ENCODE data around the gene SH3RF2. TPM values are rescaled to one million over a fixed set of nuclear protein-coding genes. Genes with fewer than 3 reads are reported as not detected.
"Not testable (repeated sequence)": the region's sequence is repeated elsewhere in the genome, so short reads cannot be mapped to it uniquely, and the experiment has no call there.

SH3RF2 gene
- polyA plus RNA-seq, 1 donor, result 5.2 TPM

- no peak for DNase-seq
These were observed 14.7 kb downstream of the SH3RF2 start for GRCh38 chr5:145951071-145951470.

- DNase-seq, result no peak
These were observed 16.8 kb downstream of the SH3RF2 start for GRCh38 chr5:145953202-145953601.

- DNase-seq, result not testable (repeated sequence)
These were observed 17.8 kb downstream of the SH3RF2 start for GRCh38 chr5:145954140-145954539.

GRCh38 chr5:145957388-145957787, 21.0 kb downstream of the SH3RF2 start:
- DNase-seq, result no peak

- no peak for DNase-seq
These were observed 22.1 kb downstream of the SH3RF2 start for GRCh38 chr5:145958436-145958835.

- no peak for DNase-seq
These were observed 23.8 kb downstream of the SH3RF2 start for GRCh38 chr5:145960166-145960565.

- no peak for DNase-seq
These were observed 24.6 kb downstream of the SH3RF2 start for GRCh38 chr5:145960848-145961600.

- no peak for DNase-seq
These were observed 25.6 kb downstream of the SH3RF2 start for GRCh38 chr5:145962001-145962400.

GRCh38 chr5:145964008-145964407, 27.6 kb downstream of the SH3RF2 start:
- not testable (repeated sequence) for DNase-seq

GRCh38 chr5:145965804-145966203, 29.4 kb downstream of the SH3RF2 start:
- DNase-seq, result no peak

GRCh38 chr5:145967296-145967695, 30.9 kb downstream of the SH3RF2 start:
- no peak for DNase-seq

- DNase-seq, result no peak
These were observed 32.8 kb downstream of the SH3RF2 start for GRCh38 chr5:145968970-145969713.

GRCh38 chr5:145969714-145970092, 33.3 kb downstream of the SH3RF2 start:
- no peak for DNase-seq

- no peak for DNase-seq
These were observed 34.7 kb downstream of the SH3RF2 start for GRCh38 chr5:145971108-145971507.

- no peak for DNase-seq
These were observed 35.3 kb downstream of the SH3RF2 start for GRCh38 chr5:145971701-145972100.

- no peak for DNase-seq
These were observed 38.6 kb downstream of the SH3RF2 start for GRCh38 chr5:145975001-145975360.

- no peak for DNase-seq
These were observed 39.1 kb downstream of the SH3RF2 start for GRCh38 chr5:145975361-145976066.

- no peak for DNase-seq
These were observed 40.2 kb downstream of the SH3RF2 start for GRCh38 chr5:145976431-145977155.

GRCh38 chr5:145978171-145978570, 41.8 kb downstream of the SH3RF2 start:
- DNase-seq, result no peak

- no peak for DNase-seq
These were observed 42.3 kb downstream of the SH3RF2 start for GRCh38 chr5:145978708-145979107.

- no peak for DNase-seq
These were observed 43.2 kb downstream of the SH3RF2 start for GRCh38 chr5:145979270-145980223.

- DNase-seq, result no peak
These were observed 43.9 kb downstream of the SH3RF2 start for GRCh38 chr5:145980259-145980658.

All from hindlimb muscle (tissue), 1 donor.